ENCODE measurements around the gene PHACTR3.

DNA sequence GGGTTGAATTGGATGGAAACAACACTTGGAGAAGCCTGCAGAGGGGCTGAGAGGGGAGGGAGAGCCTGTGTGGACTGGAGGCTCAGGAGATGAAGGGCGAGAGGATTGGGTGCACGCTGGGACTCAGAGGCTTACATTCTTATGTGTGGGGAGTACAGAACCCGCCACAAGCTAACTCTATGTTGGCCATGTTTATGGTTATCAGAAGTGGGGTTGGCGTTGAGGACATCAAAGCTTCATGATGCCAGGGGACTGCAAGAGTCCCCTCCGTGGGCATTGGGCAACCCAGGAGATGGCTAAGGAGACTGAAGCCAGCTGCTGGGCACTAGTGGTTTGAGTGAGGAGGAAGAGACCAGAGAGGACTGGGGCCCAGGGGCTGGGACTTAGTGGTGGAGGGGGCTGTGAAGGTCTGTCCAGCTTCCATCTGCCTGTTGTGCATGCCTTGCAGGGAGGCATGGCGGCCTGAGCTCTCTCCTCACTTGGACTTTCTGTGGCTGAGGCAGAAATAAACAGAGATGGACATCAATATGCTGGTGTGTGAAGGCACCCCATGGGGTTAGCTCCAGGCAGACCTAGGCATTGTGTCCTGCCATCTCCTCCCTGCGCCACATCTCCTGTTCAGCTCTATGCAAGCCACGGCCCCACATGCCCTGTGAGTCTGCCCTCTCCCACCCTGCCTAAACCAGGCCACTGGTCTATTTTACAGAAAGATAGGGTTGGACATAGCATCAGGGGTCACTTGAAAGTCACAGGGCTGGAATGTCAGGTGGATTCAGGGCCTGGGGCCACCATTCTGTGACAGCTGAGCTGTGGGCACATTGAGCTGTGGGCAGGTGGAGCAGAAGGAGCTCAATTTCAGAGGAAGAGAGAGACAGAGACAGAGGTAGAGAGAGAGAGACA is 61.6 kb downstream of the PHACTR3 start:
- TF ChIP-seq, protein P1, sequence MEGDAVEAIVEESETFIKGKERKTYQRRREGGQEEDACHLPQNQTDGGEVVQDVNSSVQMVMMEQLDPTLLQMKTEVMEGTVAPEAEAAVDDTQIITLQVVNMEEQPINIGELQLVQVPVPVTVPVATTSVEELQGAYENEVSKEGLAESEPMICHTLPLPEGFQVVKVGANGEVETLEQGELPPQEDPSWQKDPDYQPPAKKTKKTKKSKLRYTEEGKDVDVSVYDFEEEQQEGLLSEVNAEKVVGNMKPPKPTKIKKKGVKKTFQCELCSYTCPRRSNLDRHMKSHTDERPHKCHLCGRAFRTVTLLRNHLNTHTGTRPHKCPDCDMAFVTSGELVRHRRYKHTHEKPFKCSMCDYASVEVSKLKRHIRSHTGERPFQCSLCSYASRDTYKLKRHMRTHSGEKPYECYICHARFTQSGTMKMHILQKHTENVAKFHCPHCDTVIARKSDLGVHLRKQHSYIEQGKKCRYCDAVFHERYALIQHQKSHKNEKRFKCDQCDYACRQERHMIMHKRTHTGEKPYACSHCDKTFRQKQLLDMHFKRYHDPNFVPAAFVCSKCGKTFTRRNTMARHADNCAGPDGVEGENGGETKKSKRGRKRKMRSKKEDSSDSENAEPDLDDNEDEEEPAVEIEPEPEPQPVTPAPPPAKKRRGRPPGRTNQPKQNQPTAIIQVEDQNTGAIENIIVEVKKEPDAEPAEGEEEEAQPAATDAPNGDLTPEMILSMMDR (IDR thresholded peaks at IDR 0.05) = no peak
- TF ChIP-seq EZH2phosphoT487 (IDR thresholded peaks at IDR 0.05) = no peak

Data from neural progenitor cell (in vitro differentiated cells).